ENCODE results near the gene PAK4. TPM values are rescaled to one million over a fixed set of nuclear protein-coding genes. Genes with fewer than 3 reads are reported as not detected.

Gene PAK4
- 6.9 and 12.2 TPM in 2 replicates for total RNA-seq

GRCh38 chr19:39125554-39126311 lies at the start of gene PAK4:
PAK4 (plus strand) TSS chr19:39125786; CDS start chr19:39169554, 43,768 bp downstream.

GRCh38 chr19:39083983-39084731 lies 41.4 kb upstream of the PAK4 start, which contains the start of gene ACP7:
ACP7 (plus strand) TSS chr19:39084368; CDS start chr19:39085270, 902 bp downstream.

GRCh38 chr19:39196860-39197562 lies 71.4 kb downstream of the PAK4 start, which contains the start of gene NCCRP1:
NCCRP1 (plus strand) TSS chr19:39196964; CDS start chr19:39196983, 19 bp downstream.

GRCh38 chr19:39203372-39204341 lies 78.1 kb downstream of the PAK4 start, which contains the start of gene SYCN:
SYCN (minus strand) TSS chr19:39204263; CDS start chr19:39204254, 9 bp downstream.

Other genes with a start within 250 kb of the PAK4 start
- 2.4 and 5.2 TPM in 2 replicates for gene RINL, start 247.5 kb upstream of the PAK4 start, total RNA-seq
- gene SIRT2, start 226.2 kb upstream of the PAK4 start, total RNA-seq = 50.6 and 51.1 TPM in 2 replicates
- gene NFKBIB, start 225.8 kb upstream of the PAK4 start, total RNA-seq = 10.3 and 16.1 TPM in 2 replicates
- gene CCER2, start 213.6 kb upstream of the PAK4 start, total RNA-seq = not detected in 2 replicates
- 11.1 and 16.3 TPM in 2 replicates for gene SARS2, start 195.0 kb upstream of the PAK4 start, total RNA-seq
- 34.8 and 35.0 TPM in 2 replicates for gene MRPS12, start 194.8 kb upstream of the PAK4 start, total RNA-seq
- gene FBXO17, start 150.0 kb upstream of the PAK4 start, total RNA-seq = 35.4 and 36.2 TPM in 2 replicates
- 1.6 and 7.0 TPM in 2 replicates for gene FBXO27, start 93.2 kb upstream of the PAK4 start, total RNA-seq
- not detected in 2 replicates for gene ACP7, start 41.4 kb upstream of the PAK4 start, total RNA-seq
- not detected in 2 replicates for gene NCCRP1, start 71.2 kb downstream of the PAK4 start, total RNA-seq
- gene SYCN, start 78.5 kb downstream of the PAK4 start, total RNA-seq = not detected in 2 replicates
- gene IFNL3, start 119.2 kb downstream of the PAK4 start, total RNA-seq = not detected in 2 replicates
- not detected in 2 replicates for gene IFNL4, start 123.1 kb downstream of the PAK4 start, total RNA-seq
- gene IFNL2, start 142.6 kb downstream of the PAK4 start, total RNA-seq = not detected in 2 replicates
- gene IFNL1, start 170.6 kb downstream of the PAK4 start, total RNA-seq = not detected in 2 replicates
- 0.62 and 0.78 TPM in 2 replicates for gene LRFN1, start 195.1 kb downstream of the PAK4 start, total RNA-seq
- 1.3 and 1.9 TPM in 2 replicates for gene GMFG, start 210.3 kb downstream of the PAK4 start, total RNA-seq
- 60.0 and 68.8 TPM in 2 replicates for gene SAMD4B, start 216.6 kb downstream of the PAK4 start, total RNA-seq

Data from cardiac ventricle fibroblast (primary cell).